ENCODE data around the gene AAR2.

AAR2 gene

GRCh38 chr20:36218380-36219064 lies 17.8 kb upstream of the AAR2 start:
- DNase-seq (ENCODE audit: low read depth), result no peak

GRCh38 chr20:36219671-36220220 lies 16.5 kb upstream of the AAR2 start:
- DNase-seq (ENCODE audit: low read depth), result no peak

GRCh38 chr20:36225666-36226065 lies 10.6 kb upstream of the AAR2 start:
- DNase-seq (ENCODE audit: low read depth), result no peak

GRCh38 chr20:36228770-36229169 lies 7.5 kb upstream of the AAR2 start:
- no peak for DNase-seq (ENCODE audit: low read depth)

- DNase-seq (ENCODE audit: low read depth), result no peak
Observed at GRCh38 chr20:36230019-36230418, 6.3 kb upstream of the AAR2 start.

- DNase-seq (ENCODE audit: low read depth), result no peak
Observed at GRCh38 chr20:36231331-36231730, 4.9 kb upstream of the AAR2 start.

GRCh38 chr20:36234771-36235320 lies 1.4 kb upstream of the AAR2 start:
- no peak for DNase-seq (ENCODE audit: low read depth)

GRCh38 chr20:36236786-36237121 lies 476 bp downstream of the AAR2 start:
- DNase-seq (ENCODE audit: low read depth), result no peak

- DNase-seq (ENCODE audit: low read depth), result no peak
Observed at GRCh38 chr20:36237477-36237876, 1.2 kb downstream of the AAR2 start.

GRCh38 chr20:36238153-36238552 lies 1.9 kb downstream of the AAR2 start:
- DNase-seq (ENCODE audit: low read depth), result no peak

GRCh38 chr20:36238760-36239159 lies 2.5 kb downstream of the AAR2 start:
- no peak for DNase-seq (ENCODE audit: low read depth)

GRCh38 chr20:36240076-36240475 lies 3.8 kb downstream of the AAR2 start:
- DNase-seq (ENCODE audit: low read depth), result no peak

- DNase-seq (ENCODE audit: low read depth), result no peak
Observed at GRCh38 chr20:36241678-36242077, 5.4 kb downstream of the AAR2 start.

GRCh38 chr20:36243726-36244125 lies 7.4 kb downstream of the AAR2 start:
- no peak for DNase-seq (ENCODE audit: low read depth)

GRCh38 chr20:36246401-36246800 lies 10.1 kb downstream of the AAR2 start:
- no peak for DNase-seq (ENCODE audit: low read depth)

GRCh38 chr20:36248836-36249235 lies 12.6 kb downstream of the AAR2 start:
- DNase-seq (ENCODE audit: low read depth), result no peak

GRCh38 chr20:36249450-36249849 lies 13.2 kb downstream of the AAR2 start:
- no peak for DNase-seq (ENCODE audit: low read depth)

- DNase-seq (ENCODE audit: low read depth), result no peak
Observed at GRCh38 chr20:36251426-36251825, 15.1 kb downstream of the AAR2 start.

GRCh38 chr20:36252511-36252910 lies 16.2 kb downstream of the AAR2 start:
- DNase-seq (ENCODE audit: low read depth), result no peak

- no peak for DNase-seq (ENCODE audit: low read depth)
Observed at GRCh38 chr20:36253036-36253435, 16.8 kb downstream of the AAR2 start.

- DNase-seq (ENCODE audit: low read depth), result no peak
Observed at GRCh38 chr20:36254076-36254475, 17.8 kb downstream of the AAR2 start.

GRCh38 chr20:36255445-36255844 lies 19.2 kb downstream of the AAR2 start:
- DNase-seq (ENCODE audit: low read depth), result no peak

GRCh38 chr20:36259177-36260061 lies 23.1 kb downstream of the AAR2 start:
- no peak for DNase-seq (ENCODE audit: low read depth)

Measured in stimulated activated CD8-positive, alpha-beta memory T cell treated with anti-CD3 and anti-CD28 coated beads, Interleukin-15, amount 100 ng/mL, for 1 hour (primary cell).